HG03571 (cell line): ENCODE data around the gene MAP2.

Experiments
- ATAC-seq: cut with Tn5 transposase; IDR thresholded peaks from one replicate; pipeline ENCODE4 v1.9.1; 2021; ENCODE audit not compliant: unreplicated experiment

MAP2 gene

GRCh38 chr2:209640358-209640757 lies 216.5 kb downstream of the MAP2 start:
- ATAC-seq: no peak

GRCh38 chr2:209642146-209642820 lies 218.4 kb downstream of the MAP2 start:
- no peak for ATAC-seq

DNA sequence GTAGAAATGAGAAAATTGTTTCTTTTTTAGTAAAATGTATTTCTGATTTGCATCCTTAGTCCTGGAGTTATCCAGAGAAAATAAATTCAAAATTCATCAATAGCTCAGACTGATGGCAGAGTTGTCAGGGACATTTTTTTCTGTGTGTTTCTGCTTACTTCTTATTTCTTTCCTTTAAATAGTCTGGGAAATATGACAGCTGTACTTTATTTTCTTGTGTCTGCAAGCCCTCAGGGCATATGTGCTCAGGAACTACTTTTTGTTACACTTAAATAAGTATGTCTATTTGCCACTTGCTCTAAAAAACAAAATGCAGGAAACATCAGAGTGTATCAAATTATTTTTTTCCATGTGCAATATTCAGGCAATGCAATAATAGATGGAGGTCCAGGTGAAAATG lies 221.0 kb downstream of the MAP2 start:
- no peak for ATAC-seq

DNA sequence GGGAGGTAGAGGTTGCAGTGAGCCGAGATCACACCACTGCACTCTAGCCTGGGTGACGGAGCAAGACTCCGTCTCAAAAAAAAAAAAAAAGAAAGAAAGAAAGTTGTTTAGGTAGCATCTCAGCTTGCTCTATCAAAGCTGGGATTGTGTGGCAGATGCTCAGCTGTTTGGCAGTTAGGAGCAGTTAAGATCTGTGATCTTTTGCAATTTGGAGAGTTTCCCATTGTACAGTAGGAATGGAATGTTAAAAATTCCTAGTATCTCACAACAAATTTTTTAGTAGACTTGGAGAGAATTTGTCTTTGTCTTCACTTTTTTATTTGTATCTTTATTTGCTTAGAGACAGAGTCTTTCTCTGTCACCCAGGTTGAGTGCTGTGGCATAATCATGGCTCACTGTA lies 224.9 kb downstream of the MAP2 start:
- no peak for ATAC-seq

DNA sequence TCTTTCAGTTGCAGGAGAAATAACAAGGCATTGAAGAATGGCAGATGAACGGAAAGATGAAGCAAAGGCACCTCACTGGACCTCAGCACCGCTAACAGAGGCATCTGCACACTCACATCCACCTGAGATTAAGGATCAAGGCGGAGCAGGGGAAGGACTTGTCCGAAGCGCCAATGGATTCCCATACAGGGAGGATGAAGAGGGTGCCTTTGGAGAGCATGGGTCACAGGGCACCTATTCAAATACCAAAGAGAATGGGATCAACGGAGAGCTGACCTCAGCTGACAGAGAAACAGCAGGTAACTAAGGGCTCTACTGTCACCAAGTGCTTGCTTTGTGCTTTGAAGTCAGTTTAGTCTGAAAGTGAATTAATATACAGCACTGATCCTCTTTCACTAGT lies 229.3 kb downstream of the MAP2 start:
- ATAC-seq: no peak

DNA sequence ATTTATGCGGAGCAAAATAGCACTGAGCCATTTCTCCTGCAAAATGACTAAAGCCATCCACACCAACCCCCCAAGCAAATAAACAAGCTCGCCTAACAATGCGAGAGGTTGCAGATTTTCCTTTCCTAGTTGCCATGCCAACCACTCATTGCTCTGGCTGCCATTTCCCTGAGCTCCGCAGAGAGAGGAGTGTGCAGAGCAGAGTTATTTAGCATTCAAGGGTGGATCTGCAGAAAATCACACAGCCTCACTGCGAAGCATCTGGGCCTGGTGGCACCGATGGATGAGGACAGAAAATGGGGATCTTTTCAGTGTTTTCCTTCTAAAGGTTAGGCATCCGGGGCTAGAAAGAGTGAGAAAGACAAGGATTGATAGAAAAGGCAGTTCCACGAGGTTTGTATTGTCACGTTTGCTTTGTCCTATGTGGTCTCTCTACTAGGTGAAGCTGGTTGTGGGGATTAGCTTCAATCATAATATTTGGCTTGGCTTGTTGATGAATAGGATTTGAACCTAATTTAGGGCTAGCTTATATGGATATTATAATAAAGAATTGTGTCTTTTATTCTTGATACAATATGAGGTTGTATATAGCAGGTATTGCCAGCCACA lies 237.5 kb downstream of the MAP2 start:
- no peak for ATAC-seq

GRCh38 chr2:209662021-209662420 lies 238.2 kb downstream of the MAP2 start:
- no peak for ATAC-seq

DNA sequence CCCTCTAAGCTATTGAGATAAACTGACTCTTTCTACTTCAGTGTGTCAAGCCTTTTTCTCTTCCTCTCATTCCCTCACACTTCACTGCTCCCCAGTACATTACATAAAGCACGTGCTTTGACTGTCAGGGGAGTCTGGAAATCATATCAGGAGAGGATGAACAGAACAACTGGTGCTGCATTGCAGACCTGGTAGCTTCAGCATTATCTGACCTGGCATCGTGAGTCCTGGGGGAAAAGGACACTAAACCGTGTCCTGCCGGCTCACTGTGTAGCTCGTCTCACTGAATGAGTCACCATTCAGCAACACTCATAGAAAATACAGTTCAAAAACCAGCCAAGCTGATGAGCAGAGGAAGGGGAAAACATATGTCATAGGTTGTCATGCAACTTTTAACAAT lies 239.3 kb downstream of the MAP2 start:
- ATAC-seq: no peak

DNA sequence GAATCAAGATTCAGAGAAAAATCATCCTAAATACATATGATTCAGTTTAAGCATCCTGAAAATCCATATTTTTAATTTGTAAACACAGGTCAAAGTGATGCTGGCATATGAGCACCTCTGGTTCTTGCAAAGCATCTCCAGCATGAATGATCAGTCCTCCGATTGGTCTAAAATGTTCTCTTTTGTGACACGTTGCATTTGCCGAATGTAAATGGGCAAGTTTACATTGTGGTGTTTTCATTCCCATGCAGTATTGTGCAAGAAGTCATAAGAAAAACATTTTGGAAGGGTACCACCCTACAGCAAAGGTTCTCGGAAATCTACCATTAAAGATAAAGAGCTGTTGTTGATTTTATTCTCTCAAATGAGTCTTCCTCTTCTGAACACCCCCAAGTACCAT lies 239.8 kb downstream of the MAP2 start:
- no peak for ATAC-seq

- ATAC-seq: no peak
Observed at GRCh38 chr2:209666296-209666695, 242.4 kb downstream of the MAP2 start.

GRCh38 chr2:209671020-209671680 lies 247.3 kb downstream of the MAP2 start:
- ATAC-seq: no peak

GRCh38 chr2:209673811-209674210 lies 250.0 kb downstream of the MAP2 start:
- no peak for ATAC-seq

GRCh38 chr2:209680596-209680995 lies 256.7 kb downstream of the MAP2 start:
- ATAC-seq: no peak

DNA sequence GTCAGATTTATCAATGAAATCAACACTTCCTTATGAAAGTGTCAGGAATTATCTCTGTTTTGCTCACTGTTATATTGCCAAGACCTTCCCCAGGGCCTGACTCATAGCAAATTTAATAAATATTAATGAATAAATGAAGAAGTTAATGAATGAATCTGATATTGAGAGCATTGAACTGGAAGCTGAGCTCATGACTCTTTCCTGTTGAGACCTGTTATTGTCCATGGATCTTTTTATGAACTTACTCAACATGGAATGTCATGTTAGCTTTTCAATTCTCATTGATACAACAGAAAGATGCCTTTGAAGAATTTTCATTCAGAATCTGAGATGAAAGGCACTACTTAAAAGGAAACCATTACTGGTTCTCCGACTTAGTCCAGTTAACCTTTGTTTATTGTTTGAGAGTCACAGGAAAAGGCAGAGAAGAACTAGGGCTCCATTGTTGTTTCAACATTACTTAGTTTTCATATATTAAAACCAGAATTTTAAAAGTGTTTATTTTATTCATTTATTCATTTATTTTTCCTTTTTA lies 257.4 kb downstream of the MAP2 start:
- ATAC-seq: no peak

- no peak for ATAC-seq
Observed at GRCh38 chr2:209682646-209683045, 258.8 kb downstream of the MAP2 start.

DNA sequence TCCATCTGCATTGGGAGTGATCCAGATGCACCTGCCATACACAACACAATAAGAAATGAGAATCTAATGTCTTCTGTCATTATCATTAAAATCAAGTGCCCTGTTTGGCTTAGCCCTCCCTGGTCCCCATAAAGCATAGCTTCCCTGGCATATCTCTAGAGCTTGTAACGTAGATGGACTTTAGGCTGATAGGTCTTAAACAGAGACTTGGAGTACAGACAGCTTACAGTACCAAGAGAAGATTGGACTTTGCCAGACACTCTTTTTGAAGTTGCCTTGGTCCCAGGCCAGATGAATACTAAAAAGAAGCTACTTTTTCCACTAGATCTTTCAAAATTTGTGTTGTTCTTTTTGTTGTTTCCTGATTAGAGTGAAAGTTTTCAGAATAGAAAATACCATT lies 261.5 kb downstream of the MAP2 start:
- ATAC-seq: no peak

GRCh38 chr2:209685963-209686362 lies 262.1 kb downstream of the MAP2 start:
- ATAC-seq: no peak

- no peak for ATAC-seq
Observed at GRCh38 chr2:209686448-209686847, 262.6 kb downstream of the MAP2 start.

GRCh38 chr2:209687323-209687969 lies 263.6 kb downstream of the MAP2 start:
- no peak for ATAC-seq

DNA sequence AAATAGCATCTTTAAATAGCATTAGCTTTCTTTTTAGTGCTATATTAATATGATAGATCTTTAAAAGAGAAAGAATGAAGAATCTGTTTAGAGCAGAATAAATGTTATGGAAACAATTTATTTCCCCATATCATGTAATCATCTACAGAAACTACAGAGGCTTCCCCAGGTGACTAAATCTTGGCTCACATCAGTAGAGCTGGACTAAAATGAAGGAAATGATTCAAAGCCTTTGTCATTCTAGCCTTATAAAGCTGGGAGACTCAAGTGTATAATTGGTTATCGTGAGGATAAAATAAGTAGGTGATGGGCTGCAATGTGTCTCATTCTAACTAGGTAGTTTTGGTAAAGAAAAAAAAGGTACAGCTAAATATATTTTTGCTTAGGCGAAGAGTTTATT lies 264.5 kb downstream of the MAP2 start:
- ATAC-seq: no peak

- ATAC-seq: no peak
Observed at GRCh38 chr2:209690029-209690754, 266.3 kb downstream of the MAP2 start.
